HCT116 (cell line): ENCODE measurements around the gene PRCC. TPM values are rescaled to one million over a fixed set of nuclear protein-coding genes. Genes with fewer than 3 reads are reported as not detected.

Experiments used
- ATAC-seq: fragments of 200-7000 bp; cut with Tn5 transposase; 2 replicates; pipeline ENCODE4 v1.9.1; 2020; ENCODE audit warnings: mild to moderate bottlenecking, moderate library complexity
- BruUV-seq: library from RNA; stranded (reverse); fragments of 400-500 nt; replicated peaks from 2 replicates; lab custom pipeline; 2021; lab: Mats Ljungman, UMichigan
- CTCF ChIA-PET: fragments of 300-600 bp; sonication (Branson Sonifier 250); formaldehyde crosslinking; loops from one replicate; lab custom pipeline; 2021; ENCODE audit warnings: antibody characterized with exemption; lab: Charles Lee
- POLR2A ChIA-PET: fragments of 300-600, 350-600 bp; sonication (Branson Sonifier 250); formaldehyde crosslinking; loops from one replicate; lab custom pipeline; 2021; ENCODE audit warnings: antibody characterized with exemption; lab: Charles Lee
- RAD21 ChIA-PET, 2 experiments: fragments of 300-600 bp; sonication (Branson Sonifier 250); formaldehyde crosslinking; loops; one replicate each; lab custom pipeline; 2023; ENCODE audit warnings: low total read pairs in 2 of 2; ENCODE audit not compliant: uncharacterized antibody in 2 of 2, unreplicated experiment in 2 of 2, low non-redundant PET in 1 of 2; lab: Charles Lee
- DNase-seq: peaks from one replicate; pipeline ENCODE4 v3.0.0-alpha.2; 2010; ENCODE audit warnings: low read depth, low spot score
- H2AFZ ChIP-seq: fragments of 200-600 bp; shearing (Covaris generic), sonication (generic); 2 replicates; pipeline ENCODE4 v1.6.1; 2017; ENCODE audit warnings: low read depth, mixed run types, mixed read lengths, antibody characterized with exemption, low read length; ENCODE audit not compliant: poor library complexity, severe bottlenecking
- H3K27ac ChIP-seq: 2 replicates; pipeline ENCODE4 v1.5.1; 2012; ENCODE audit warnings: low read depth, low read length
- H3K27me3 ChIP-seq: fragments of 200-600 bp; sonication (generic); 2 replicates; pipeline ENCODE4 v1.6.1; 2016; ENCODE audit warnings: mixed run types, low read length, mixed read lengths; ENCODE audit not compliant: insufficient read depth
- H3K36me3 ChIP-seq, 2 experiments: fragments of 200-500 bp in 1 of 2; fragments of 200-600 bp in 1 of 2; sonication (Bioruptor generic) in 1 of 2; sonication (generic) in 1 of 2; 2 replicates each; pipeline versions ENCODE4 v1.5.1 to v1.6.1; 2014 to 2016; ENCODE audit warnings: low read length in 2 of 2, inconsistent platforms in 1 of 2, mixed read lengths in 1 of 2, mixed run types in 1 of 2; ENCODE audit not compliant: insufficient read depth in 2 of 2, control insufficient read depth in 1 of 2
- H3K4me1 ChIP-seq, 2 experiments: fragments of 200-600 bp in 1 of 2; sonication (generic) in 1 of 2; 2 replicates each; pipeline versions ENCODE4 v1.5.1 to v1.6.1; 2012 to 2017; ENCODE audit warnings: low read length in 2 of 2, inconsistent platforms in 1 of 2, mild to moderate bottlenecking in 1 of 2, mixed read lengths in 1 of 2, mixed run types in 1 of 2, moderate library complexity in 1 of 2; ENCODE audit not compliant: insufficient read depth in 2 of 2, control insufficient read depth in 1 of 2
- H3K4me2 ChIP-seq: fragments of 200-600 bp; sonication (generic); 2 replicates; pipeline ENCODE4 v1.6.1; 2017; ENCODE audit warnings: mixed run types, low read length, mixed read lengths
- H3K4me3 ChIP-seq, 2 experiments: fragments of 200-600 bp in 1 of 2; sonication (generic) in 1 of 2; replicated peaks in 1 of 2; 2 replicates each; pipeline ENCODE4 v1.5.1; 2011 to 2016; ENCODE audit warnings: low read length in 2 of 2, control low read depth in 1 of 2, low read depth in 1 of 2, mild to moderate bottlenecking in 1 of 2, mixed read lengths in 1 of 2, mixed run types in 1 of 2
- H3K79me2 ChIP-seq: fragments of 200-600 bp; sonication (generic); 2 replicates; pipeline ENCODE4 v1.6.1; 2017; ENCODE audit warnings: mild to moderate bottlenecking, mixed run types, low read length, moderate library complexity, mixed read lengths; ENCODE audit not compliant: insufficient read depth
- H3K9ac ChIP-seq: fragments of 200-600 bp; sonication (generic); 2 replicates; pipeline ENCODE4 v1.6.1; 2016; ENCODE audit warnings: low read length, mixed read lengths
- H3K9me2 ChIP-seq: fragments of 200-600 bp; sonication (generic), shearing (Covaris generic); 2 replicates; pipeline ENCODE4 v1.6.1; 2017; ENCODE audit warnings: mixed run types, mild to moderate bottlenecking, moderate library complexity; ENCODE audit not compliant: insufficient read depth
- H3K9me3 ChIP-seq, 2 experiments: fragments of 200-500 bp in 1 of 2; fragments of 200-600 bp in 1 of 2; sonication (Bioruptor generic) in 1 of 2; sonication (generic) in 1 of 2; 2 replicates each; pipeline ENCODE4 v1.6.1; 2014 to 2017; ENCODE audit warnings: low read length in 2 of 2, mixed read lengths in 2 of 2, inconsistent platforms in 1 of 2, low read depth in 1 of 2, mild to moderate bottlenecking in 1 of 2, mixed run types in 1 of 2, moderate library complexity in 1 of 2; ENCODE audit not compliant: control insufficient read depth in 1 of 2, insufficient read depth in 1 of 2
- H4K20me1 ChIP-seq: fragments of 200-600 bp; sonication (generic), shearing (Covaris generic); 2 replicates; pipeline ENCODE4 v1.6.1; 2017; ENCODE audit warnings: mixed run types, mild to moderate bottlenecking, moderate library complexity; ENCODE audit not compliant: insufficient read depth
- CBX3 ChIP-seq: IDR thresholded peaks from 2 replicates; pipeline ENCODE4 v1.6.1; 2012; ENCODE audit warnings: low read depth
- CEBPB ChIP-seq: IDR thresholded peaks from 2 replicates; pipeline ENCODE4 v1.6.1; 2012; ENCODE audit warnings: low read depth
- EGR1 ChIP-seq: IDR thresholded peaks from 2 replicates; pipeline ENCODE4 v1.6.1; 2012; ENCODE audit warnings: low read depth
- ELF1 ChIP-seq: IDR thresholded peaks from 2 replicates; pipeline ENCODE4 v1.6.1; 2012; ENCODE audit warnings: low read depth, borderline replicate concordance
- FOSL1 ChIP-seq: IDR thresholded peaks from 2 replicates; pipeline ENCODE4 v1.6.1; 2012; ENCODE audit warnings: low read depth
- JUND ChIP-seq: IDR thresholded peaks from 2 replicates; pipeline ENCODE4 v1.6.1; 2012
- POLR2A ChIP-seq: IDR thresholded peaks from 2 replicates; pipeline ENCODE4 v1.7.0; 2011; ENCODE audit warnings: borderline replicate concordance; ENCODE audit not compliant: insufficient read depth, insufficient read length; ENCODE audit errors: extremely low read depth
- RAD21 ChIP-seq: IDR thresholded peaks from 2 replicates; pipeline ENCODE4 v1.6.1; 2012; ENCODE audit warnings: low read depth, mild to moderate bottlenecking
- SIN3A ChIP-seq: IDR thresholded peaks from 2 replicates; pipeline ENCODE4 v1.6.1; 2012; ENCODE audit warnings: low read depth
- SP1 ChIP-seq: IDR thresholded peaks from 2 replicates; pipeline ENCODE4 v1.6.1; 2012; ENCODE audit warnings: low read depth
- SRF ChIP-seq: IDR thresholded peaks from 2 replicates; pipeline ENCODE4 v1.6.1; 2012; ENCODE audit warnings: low read depth
- TCF7L2 ChIP-seq: IDR thresholded peaks from 2 replicates; pipeline ENCODE4 v1.7.0; 2011; ENCODE audit warnings: borderline replicate concordance, inconsistent platforms; ENCODE audit not compliant: insufficient read depth, insufficient read length; ENCODE audit errors: extremely low read depth
- YY1 ChIP-seq: IDR thresholded peaks from 2 replicates; pipeline ENCODE4 v1.6.1; 2011; ENCODE audit warnings: low read length, low read depth, moderate library complexity, mild to moderate bottlenecking; ENCODE audit not compliant: insufficient replicate concordance; ENCODE audit errors: extremely low read depth
- intact Hi-C: fragments of 100-400 bp; cut with micrococcal nuclease; formaldehyde crosslinking; loops from 2 replicates; pipeline ENCODE4 v1.10.0; 2022
- total RNA-seq: library from RNA; stranded (reverse); gene quantifications from one replicate; pipeline ENCODE4 v1.2.1, GENCODE V29; 2021; ENCODE audit not compliant: unreplicated experiment
- TF ChIP-seq, protein P1 (sequence below): IDR thresholded peaks from 2 replicates; pipeline ENCODE4 v1.6.1; 2012
- TF ChIP-seq, protein P2 (sequence below): IDR thresholded peaks from 2 replicates; pipeline ENCODE4 v1.6.1; 2012
- TF ChIP-seq, protein P3 (sequence below): IDR thresholded peaks from 2 replicates; pipeline ENCODE4 v1.6.1; 2011; ENCODE audit warnings: mild to moderate bottlenecking, low read length, moderate library complexity; ENCODE audit not compliant: insufficient replicate concordance; ENCODE audit errors: extremely low read depth
- TF ChIP-seq, protein P4 (sequence below), 3 experiments: fragments of 200-600 bp in 1 of 3; sonication (generic) in 1 of 3; IDR thresholded peaks in 2 of 3; conservative IDR thresholded peaks in 1 of 3; 2 replicates each; pipeline ENCODE4 v1.5.1; 2012 to 2017; ENCODE audit warnings: low read depth in 2 of 3, low read length in 2 of 3, antibody characterized with exemption in 1 of 3, borderline replicate concordance in 1 of 3, control low read depth in 1 of 3, mild to moderate bottlenecking in 1 of 3, mixed read lengths in 1 of 3, mixed run types in 1 of 3, moderate library complexity in 1 of 3; ENCODE audit not compliant: insufficient read depth in 1 of 3

Gene PRCC
- total RNA-seq, 1 experiment from 2014 or later = 78.1 TPM

DNA sequence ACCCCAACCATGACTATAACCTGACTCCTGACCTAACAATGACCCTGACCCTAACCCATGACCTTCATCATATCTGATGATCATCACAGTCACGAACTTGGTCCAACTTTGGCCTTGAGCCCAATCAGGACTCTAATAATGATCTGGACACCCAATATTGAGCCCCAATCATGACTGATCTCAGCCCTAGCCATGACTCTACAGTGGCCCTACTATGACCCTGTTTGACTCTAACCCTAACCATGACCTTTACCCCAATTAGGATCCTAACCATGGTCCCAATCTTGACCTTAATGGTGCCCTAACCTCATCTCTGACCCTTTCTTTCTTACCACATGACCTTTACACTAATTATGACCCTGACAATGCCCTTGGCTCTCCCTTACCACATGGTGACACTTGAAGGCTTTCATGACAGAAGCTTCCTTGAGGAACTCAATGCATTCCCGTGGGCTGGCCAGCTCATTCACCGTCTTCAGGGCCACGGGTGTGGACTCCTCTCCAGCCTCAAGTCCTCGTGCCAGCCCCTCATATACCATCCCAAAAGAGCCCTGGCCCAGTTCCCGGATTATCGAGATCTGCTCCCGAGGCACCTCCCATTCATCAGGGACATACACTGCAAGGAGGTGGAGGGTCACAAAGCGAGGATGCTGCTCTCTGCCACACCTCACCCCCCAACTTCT, 75.4 kb downstream of the PRCC start:
- Histone ChIP-seq H3K9ac (no peak overlapping the region), H3K4me1 (no peaks in the 10 kb centered on the region), H3K4me2 (no peak overlapping the region), H2AFZ (no peak overlapping the region), H3K36me3 (no peaks in the 10 kb centered on the region), H3K27me3 (no peaks in the 10 kb centered on the region), H3K9me2 (no peaks in the 10 kb centered on the region), H3K4me3 (no peak overlapping the region), H3K79me2 (no peaks in the 10 kb centered on the region), H3K27ac (no peak overlapping the region), H4K20me1 (no peaks in the 10 kb centered on the region), H3K9me3 (no peaks in the 10 kb centered on the region)
- no peak for DNase-seq
- ChIA-PET POLR2A (no interaction called here), CTCF (no interaction called here), RAD21 (no interaction called here)
- intact Hi-C loops = no loop called here
- TF ChIP-seq CEBPB (no peak), EGR1 (no peak), SRF (no peak), CBX3 (no peak), YY1 (no peak), ELF1 (no peak), JUND (no peak), SIN3A (no peak), RAD21 (no peak), SP1 (no peak), FOSL1 (no peak), TCF7L2 (no peak), POLR2A (no peak)
- TF ChIP-seq, protein P1, sequence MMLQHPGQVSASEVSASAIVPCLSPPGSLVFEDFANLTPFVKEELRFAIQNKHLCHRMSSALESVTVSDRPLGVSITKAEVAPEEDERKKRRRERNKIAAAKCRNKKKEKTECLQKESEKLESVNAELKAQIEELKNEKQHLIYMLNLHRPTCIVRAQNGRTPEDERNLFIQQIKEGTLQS = no peak
- TF ChIP-seq, protein P2, sequence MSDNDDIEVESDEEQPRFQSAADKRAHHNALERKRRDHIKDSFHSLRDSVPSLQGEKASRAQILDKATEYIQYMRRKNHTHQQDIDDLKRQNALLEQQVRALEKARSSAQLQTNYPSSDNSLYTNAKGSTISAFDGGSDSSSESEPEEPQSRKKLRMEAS = no peak
- TF ChIP-seq, protein P3, sequence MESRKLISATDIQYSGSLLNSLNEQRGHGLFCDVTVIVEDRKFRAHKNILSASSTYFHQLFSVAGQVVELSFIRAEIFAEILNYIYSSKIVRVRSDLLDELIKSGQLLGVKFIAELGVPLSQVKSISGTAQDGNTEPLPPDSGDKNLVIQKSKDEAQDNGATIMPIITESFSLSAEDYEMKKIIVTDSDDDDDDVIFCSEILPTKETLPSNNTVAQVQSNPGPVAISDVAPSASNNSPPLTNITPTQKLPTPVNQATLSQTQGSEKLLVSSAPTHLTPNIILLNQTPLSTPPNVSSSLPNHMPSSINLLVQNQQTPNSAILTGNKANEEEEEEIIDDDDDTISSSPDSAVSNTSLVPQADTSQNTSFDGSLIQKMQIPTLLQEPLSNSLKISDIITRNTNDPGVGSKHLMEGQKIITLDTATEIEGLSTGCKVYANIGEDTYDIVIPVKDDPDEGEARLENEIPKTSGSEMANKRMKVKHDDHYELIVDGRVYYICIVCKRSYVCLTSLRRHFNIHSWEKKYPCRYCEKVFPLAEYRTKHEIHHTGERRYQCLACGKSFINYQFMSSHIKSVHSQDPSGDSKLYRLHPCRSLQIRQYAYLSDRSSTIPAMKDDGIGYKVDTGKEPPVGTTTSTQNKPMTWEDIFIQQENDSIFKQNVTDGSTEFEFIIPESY = no peak
- TF ChIP-seq, protein P4, sequence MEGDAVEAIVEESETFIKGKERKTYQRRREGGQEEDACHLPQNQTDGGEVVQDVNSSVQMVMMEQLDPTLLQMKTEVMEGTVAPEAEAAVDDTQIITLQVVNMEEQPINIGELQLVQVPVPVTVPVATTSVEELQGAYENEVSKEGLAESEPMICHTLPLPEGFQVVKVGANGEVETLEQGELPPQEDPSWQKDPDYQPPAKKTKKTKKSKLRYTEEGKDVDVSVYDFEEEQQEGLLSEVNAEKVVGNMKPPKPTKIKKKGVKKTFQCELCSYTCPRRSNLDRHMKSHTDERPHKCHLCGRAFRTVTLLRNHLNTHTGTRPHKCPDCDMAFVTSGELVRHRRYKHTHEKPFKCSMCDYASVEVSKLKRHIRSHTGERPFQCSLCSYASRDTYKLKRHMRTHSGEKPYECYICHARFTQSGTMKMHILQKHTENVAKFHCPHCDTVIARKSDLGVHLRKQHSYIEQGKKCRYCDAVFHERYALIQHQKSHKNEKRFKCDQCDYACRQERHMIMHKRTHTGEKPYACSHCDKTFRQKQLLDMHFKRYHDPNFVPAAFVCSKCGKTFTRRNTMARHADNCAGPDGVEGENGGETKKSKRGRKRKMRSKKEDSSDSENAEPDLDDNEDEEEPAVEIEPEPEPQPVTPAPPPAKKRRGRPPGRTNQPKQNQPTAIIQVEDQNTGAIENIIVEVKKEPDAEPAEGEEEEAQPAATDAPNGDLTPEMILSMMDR (IDR thresholded peaks at IDR 0.05 in 2 of 3, conservative IDR thresholded peaks at IDR 0.05 in 1 of 3; ENCODE audit: borderline replicate concordance in 1 of 3, insufficient read depth in 1 of 3, low read depth in 2 of 3, low read length in 2 of 3) = no peak
- ATAC-seq = no peak
- no TSS peak for BruUV-seq
